Immature natural killer cell (primary cell): ENCODE data around the gene BCAM. TPM values are rescaled to one million over a fixed set of nuclear protein-coding genes. Genes with fewer than 3 reads are reported as not detected.
A peak's percentile ranks its signal among the peaks of the same experiment; 100 is the strongest.
"Not testable (repeated sequence)": the region's sequence is repeated elsewhere in the genome, so short reads cannot be mapped to it uniquely, and the experiment has no call there.

Experiments used
- DNase-seq, 3 donors: peaks; one replicate each; pipeline ENCODE4 v3.0.0; 2022; ENCODE audit warnings: mixed read lengths in 1 of 3
- H3K27ac Mint-ChIP-seq, 6 donors: one replicate each; pipeline ENCODE4 v1.8.0; 2020; ENCODE audit warnings: mixed read lengths in 6 of 6, mild to moderate bottlenecking in 5 of 6, inconsistent platforms in 4 of 6, moderate library complexity in 3 of 6
- H3K27me3 Mint-ChIP-seq, 3 donors: one replicate each; pipeline ENCODE4 v1.8.0; 2020 to 2021; ENCODE audit warnings: low read depth in 3 of 3, mild to moderate bottlenecking in 3 of 3, mixed read lengths in 3 of 3, moderate library complexity in 3 of 3, inconsistent platforms in 1 of 3
- H3K36me3 Mint-ChIP-seq, 3 donors: one replicate each; pipeline ENCODE4 v1.8.0; 2020; ENCODE audit warnings: mixed read lengths in 3 of 3, inconsistent platforms in 2 of 3, mild to moderate bottlenecking in 2 of 3
- H3K4me1 Mint-ChIP-seq, 2 donors: one replicate each; pipeline ENCODE4 v1.8.0; 2020; ENCODE audit warnings: inconsistent platforms in 2 of 2, mild to moderate bottlenecking in 2 of 2, mixed read lengths in 2 of 2, moderate library complexity in 1 of 2
- H3K4me3 Mint-ChIP-seq, 5 donors: one replicate each; pipeline ENCODE4 v1.8.0; 2020; ENCODE audit warnings: mild to moderate bottlenecking in 5 of 5, mixed read lengths in 5 of 5, inconsistent platforms in 3 of 5, moderate library complexity in 3 of 5
- H3K9me3 Mint-ChIP-seq, 6 donors: one replicate each; pipeline ENCODE4 v1.8.0; 2020; ENCODE audit warnings: mild to moderate bottlenecking in 6 of 6, mixed read lengths in 6 of 6, inconsistent platforms in 4 of 6, moderate library complexity in 3 of 6
- polyA plus RNA-seq, 3 donors: library from polyadenylated mRNA; unstranded; fragments of 300-500 nt; fragmentation: Illumina TruSeq; gene quantifications; one replicate each; pipeline ENCODE4 v1.2.3, GENCODE V29; 2021

Gene BCAM, protein sequence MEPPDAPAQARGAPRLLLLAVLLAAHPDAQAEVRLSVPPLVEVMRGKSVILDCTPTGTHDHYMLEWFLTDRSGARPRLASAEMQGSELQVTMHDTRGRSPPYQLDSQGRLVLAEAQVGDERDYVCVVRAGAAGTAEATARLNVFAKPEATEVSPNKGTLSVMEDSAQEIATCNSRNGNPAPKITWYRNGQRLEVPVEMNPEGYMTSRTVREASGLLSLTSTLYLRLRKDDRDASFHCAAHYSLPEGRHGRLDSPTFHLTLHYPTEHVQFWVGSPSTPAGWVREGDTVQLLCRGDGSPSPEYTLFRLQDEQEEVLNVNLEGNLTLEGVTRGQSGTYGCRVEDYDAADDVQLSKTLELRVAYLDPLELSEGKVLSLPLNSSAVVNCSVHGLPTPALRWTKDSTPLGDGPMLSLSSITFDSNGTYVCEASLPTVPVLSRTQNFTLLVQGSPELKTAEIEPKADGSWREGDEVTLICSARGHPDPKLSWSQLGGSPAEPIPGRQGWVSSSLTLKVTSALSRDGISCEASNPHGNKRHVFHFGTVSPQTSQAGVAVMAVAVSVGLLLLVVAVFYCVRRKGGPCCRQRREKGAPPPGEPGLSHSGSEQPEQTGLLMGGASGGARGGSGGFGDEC
- not detected for polyA plus RNA-seq

DNA sequence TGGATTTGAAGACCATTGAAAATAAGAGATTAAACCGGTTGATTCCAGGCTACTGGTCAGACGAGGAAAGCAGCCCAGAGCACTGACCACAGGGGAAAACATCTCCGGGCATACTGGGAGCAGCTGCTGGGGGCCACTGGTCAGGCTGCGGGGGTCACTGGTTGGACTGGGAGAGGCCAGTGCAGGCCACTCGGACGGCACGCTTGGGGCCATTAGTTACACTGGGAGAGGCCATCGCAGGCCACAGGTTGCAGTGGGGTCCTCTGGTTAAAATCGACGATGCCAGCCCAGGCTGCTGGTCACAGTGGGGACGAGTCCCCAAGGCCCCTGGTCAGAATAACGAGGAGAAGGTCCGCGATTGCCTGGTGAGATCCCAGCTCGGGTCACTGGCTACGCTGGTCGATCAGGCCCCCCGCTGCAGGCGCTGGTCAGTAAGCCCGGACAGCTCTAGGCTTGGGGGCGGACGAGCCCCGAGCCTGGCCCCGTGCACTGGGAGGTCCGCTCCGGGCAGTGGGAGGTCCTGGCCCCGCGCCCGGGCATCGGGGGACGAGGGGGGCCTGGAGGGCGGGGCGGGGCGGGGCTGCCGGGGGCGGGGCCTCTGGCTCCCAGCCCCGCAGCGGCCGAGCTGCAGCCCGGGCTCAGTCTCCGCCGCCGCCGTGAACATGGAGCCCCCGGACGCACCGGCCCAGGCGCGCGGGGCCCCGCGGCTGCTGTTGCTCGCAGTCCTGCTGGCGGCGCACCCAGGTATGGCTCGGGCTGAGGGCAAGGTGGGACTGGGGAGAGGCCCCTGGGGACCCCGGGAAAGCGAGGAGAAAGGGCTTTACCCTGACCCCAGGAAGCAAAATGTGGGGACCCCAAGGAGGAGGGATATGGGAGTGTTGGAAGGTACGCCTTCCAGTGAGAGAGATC lies at the start of gene BCAM:
Gene BCAM (plus strand): TSS at position 641 of the 909 bp plus-strand sequence. CDS start 22 bp downstream, at position 663.
- no peak for DNase-seq
- peaks cover 2 to 10% (median 2%) of the 10 kb centered on the region in 3 donors for H3K27me3 Mint-ChIP-seq
- H3K4me1 Mint-ChIP-seq: peaks cover 0 to 2% of the 10 kb centered on the region in 2 donors
- H3K36me3 Mint-ChIP-seq: no peaks in the 10 kb centered on the region
- no peaks in the 10 kb centered on the region for H3K9me3 Mint-ChIP-seq
- H3K4me3 Mint-ChIP-seq: peak within 1 kb of the TSS in 1 of 5 donors; percentile 38
- no peak within 1 kb of the TSS for H3K27ac Mint-ChIP-seq

DNA sequence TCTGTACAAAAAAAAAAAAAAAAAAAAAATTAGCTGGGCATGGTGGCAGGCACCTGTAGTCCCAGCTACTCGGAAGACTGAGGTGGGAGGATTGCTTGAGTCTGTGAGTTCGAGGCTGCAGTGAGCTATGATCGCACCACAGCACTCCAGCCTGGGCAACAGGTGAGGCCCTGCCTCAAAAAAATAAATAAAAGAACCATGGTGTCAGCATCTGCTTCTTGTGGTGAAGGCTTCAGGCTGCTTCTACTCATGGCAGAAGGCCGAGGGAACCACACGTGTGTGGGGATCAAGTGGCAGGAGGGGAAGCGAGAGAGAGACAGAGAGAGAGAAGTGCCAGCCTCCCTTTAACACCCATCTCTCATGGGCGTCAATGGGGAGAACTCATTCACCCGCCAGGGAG lies 46.9 kb upstream of the BCAM start:
- Mint-ChIP-seq H3K27me3 (peaks cover 10 to 18% (median 15%) of the 10 kb centered on the region in 3 donors), H3K4me1 (peaks cover 18 to 34% of the 10 kb centered on the region in 2 donors), H3K9me3 (no peaks in the 10 kb centered on the region), H3K4me3 (no peak overlapping the region), H3K27ac (peak overlapping the region in 4 of 6 donors; percentile 49 to 70 (median 66)), H3K36me3 (peaks cover 0 to 11% (median 10%) of the 10 kb centered on the region in 3 donors)
- no peak for DNase-seq

DNA sequence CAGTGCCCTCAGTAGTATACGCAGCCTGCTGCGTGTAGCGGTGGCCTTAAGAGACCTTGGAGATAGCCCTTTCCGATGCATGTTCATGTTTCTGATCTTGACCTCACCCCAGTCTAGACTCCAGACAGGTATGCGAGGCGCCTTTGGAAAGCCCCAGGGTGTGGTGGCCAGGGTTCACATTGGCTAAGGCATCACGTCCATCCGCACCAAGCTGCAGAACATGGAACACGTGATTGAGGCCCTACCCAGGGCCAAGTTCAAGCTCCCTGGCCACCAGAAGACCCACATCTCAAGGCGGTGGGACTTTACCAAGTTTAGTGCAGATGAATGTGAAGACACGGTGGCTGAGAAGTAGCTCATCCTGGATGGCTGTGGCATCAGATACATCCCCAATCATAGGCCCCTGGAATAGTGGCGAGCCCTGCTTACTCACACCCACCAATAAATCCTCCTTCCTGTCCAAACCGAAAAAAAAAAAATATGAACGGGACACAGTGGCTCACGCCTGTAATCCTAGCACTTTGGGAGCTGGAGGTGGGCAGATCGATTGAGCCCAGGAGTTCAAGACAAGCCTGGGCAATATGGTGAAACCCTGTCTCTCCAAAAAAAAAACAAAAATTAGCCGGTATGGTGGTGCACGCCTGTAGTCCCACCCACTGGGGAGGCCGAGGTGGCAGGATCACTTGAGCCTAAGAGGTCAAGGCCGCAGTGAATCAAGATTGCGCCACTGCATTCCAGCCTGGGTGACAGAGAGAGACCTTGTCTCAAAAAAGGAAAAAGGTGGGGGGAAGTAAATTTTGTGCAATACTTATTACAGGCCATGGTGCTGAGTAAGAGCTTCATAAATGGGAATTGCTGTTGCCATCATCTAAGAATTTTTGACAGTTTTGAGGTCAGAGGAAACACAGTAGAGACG lies 43.6 kb upstream of the BCAM start:
- no peaks in the 10 kb centered on the region for H3K9me3 Mint-ChIP-seq
- H3K36me3 Mint-ChIP-seq: peaks cover 0 to 5% (median 5%) of the 10 kb centered on the region in 3 donors
- peaks cover 32 to 35% of the 10 kb centered on the region in 2 donors for H3K4me1 Mint-ChIP-seq
- DNase-seq: no peak
- H3K27ac Mint-ChIP-seq: peak overlapping the region in 3 of 6 donors; percentile 28 to 55 (median 30)
- H3K4me3 Mint-ChIP-seq: no peak overlapping the region
- H3K27me3 Mint-ChIP-seq: peaks cover 10 to 18% (median 12%) of the 10 kb centered on the region in 3 donors

DNA sequence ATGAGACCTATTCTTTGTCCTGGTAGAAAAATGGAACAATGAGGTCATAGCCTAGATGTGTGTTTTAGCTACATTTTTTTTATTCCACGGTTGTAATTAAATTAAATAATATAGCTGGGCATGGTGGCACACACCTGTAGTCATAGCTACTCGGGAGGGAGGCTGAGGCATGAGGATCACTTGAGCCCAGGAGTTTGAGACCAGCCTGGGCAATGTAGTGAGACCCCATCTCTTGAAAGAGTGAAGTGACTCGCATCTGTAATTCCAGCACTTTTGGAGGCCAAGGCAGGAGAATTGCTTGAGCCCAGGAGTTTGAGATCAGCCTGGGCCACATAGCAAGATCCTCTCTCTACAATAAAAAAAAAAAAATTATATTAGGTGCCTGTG lies 43.0 kb upstream of the BCAM start:
- no peaks in the 10 kb centered on the region for H3K36me3 Mint-ChIP-seq
- H3K9me3 Mint-ChIP-seq: no peaks in the 10 kb centered on the region
- no peak overlapping the region for H3K4me3 Mint-ChIP-seq
- H3K4me1 Mint-ChIP-seq: peaks cover 32 to 35% of the 10 kb centered on the region in 2 donors
- DNase-seq: no peak
- H3K27me3 Mint-ChIP-seq: peaks cover 11 to 17% (median 11%) of the 10 kb centered on the region in 3 donors
- peak overlapping the region in 1 of 6 donors; percentile 30 for H3K27ac Mint-ChIP-seq

DNA sequence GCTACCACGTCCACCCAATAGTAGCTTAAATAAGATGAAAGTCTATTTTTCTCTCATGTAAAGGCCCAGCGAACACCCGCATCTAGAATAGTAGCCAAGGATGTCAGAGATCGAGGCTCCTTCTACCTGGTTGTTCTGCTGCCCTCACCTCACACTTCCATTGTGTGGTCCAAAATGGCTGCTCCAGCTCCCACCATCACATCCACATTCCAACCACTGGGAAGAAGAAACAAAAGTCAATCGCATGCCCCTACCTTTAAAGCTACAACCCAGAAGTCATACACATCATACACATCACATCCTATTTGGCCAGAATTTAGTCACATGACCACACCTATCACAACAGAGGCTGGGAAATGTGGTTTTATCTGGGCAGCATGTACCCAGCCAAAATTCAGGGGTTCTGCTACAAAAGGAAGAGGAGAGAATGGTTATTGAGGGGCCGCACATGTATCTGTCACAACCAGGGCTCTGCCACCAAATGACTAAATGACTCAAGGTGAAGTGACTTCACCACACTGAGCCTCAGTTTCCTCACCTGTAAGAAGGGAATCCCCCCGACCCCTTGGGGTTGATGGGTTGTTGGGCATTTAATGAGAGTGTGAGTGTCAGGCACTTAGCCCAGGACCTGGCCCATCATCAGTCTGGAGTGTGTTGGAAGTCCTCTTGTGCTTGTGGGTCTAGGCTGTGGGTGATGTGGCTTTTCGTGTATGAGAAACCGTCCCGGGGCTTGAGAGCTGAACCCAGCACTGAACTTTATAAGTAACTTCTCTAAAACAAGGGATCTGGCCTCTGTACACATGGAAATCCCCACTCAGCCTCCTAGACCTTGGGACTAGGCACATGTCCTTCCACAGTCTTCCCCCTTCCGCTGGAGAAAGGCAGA lies 41.4 kb upstream of the BCAM start:
- no peak overlapping the region for H3K4me3 Mint-ChIP-seq
- H3K36me3 Mint-ChIP-seq: no peaks in the 10 kb centered on the region
- H3K4me1 Mint-ChIP-seq: peaks cover 30% of the 10 kb centered on the region in 2 donors
- H3K27me3 Mint-ChIP-seq: peaks cover 6 to 15% (median 8%) of the 10 kb centered on the region in 3 donors
- no peaks in the 10 kb centered on the region for H3K9me3 Mint-ChIP-seq
- no peak for DNase-seq
- H3K27ac Mint-ChIP-seq: peak overlapping the region in 4 of 6 donors; percentile 2 to 70 (median 37)

DNA sequence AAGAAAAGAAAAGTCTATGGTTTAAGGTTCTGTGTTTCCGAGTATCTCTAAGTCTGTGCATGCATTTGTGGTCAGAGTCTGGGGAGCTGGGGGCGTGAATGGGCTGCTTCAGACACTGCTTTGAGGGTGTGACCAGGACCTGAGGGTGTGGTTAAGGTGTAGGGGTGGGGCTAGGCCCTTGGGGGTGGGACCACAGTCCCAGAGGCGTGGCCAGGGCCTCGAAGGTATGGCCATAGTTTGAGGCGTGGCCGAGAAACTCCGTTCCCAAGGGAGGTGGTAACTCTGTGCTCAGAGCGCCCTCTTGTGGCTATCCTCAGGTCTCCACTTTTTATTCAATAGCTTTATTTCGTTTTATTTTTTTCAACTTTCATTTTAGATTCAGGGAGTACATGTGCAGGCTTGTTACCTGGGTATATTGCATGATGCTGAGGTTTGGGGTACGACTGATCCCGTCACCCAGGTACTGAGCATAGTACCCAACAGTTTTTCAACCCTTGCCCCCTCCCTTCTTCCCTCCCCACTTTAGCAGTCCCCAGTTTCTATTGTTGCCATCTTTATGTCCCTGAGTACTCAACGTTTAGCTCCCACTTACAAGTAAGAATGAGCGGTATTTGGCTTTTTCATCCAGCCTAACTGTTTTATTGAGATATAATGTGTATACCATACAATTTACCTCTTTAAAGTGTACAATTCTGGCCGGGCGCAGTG lies 38.2 kb upstream of the BCAM start:
- H3K27me3 Mint-ChIP-seq: peaks cover 6 to 13% (median 9%) of the 10 kb centered on the region in 3 donors
- H3K27ac Mint-ChIP-seq: peak overlapping the region; percentile 61 to 97 (median 90)
- H3K4me3 Mint-ChIP-seq: peak overlapping the region; percentile 42 to 76 (median 64)
- peaks cover 23 to 30% of the 10 kb centered on the region in 2 donors for H3K4me1 Mint-ChIP-seq
- no peaks in the 10 kb centered on the region for H3K9me3 Mint-ChIP-seq
- no peaks in the 10 kb centered on the region for H3K36me3 Mint-ChIP-seq
- DNase-seq: peak; percentile 95 to 96 (median 95)

DNA sequence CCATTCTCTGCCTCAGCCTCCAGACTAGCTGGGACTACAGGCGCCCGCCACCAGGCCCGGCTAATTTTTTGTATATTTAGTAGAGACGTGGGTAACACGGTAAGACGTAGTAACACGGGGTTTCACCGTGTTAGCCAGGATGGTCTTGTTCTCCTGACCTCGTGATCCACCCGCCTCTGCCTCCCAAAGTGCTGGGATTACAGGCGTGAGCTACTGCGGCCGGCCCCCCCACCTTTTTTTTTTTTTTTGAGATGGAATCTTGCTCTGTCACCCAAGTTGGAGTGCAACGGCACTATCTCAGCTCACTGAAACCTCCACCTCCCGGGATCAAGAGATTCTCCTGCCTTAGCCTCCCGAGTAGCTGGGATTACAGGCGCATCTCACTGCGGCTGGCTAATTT lies 36.8 kb upstream of the BCAM start:
- Mint-ChIP-seq H3K4me1 (peaks cover 23 to 28% of the 10 kb centered on the region in 2 donors), H3K27me3 (peaks cover 6 to 13% (median 9%) of the 10 kb centered on the region in 3 donors)
- H3K36me3 Mint-ChIP-seq, H3K4me3 Mint-ChIP-seq, DNase-seq, H3K9me3 Mint-ChIP-seq, H3K27ac Mint-ChIP-seq: not testable (repeated sequence)

DNA sequence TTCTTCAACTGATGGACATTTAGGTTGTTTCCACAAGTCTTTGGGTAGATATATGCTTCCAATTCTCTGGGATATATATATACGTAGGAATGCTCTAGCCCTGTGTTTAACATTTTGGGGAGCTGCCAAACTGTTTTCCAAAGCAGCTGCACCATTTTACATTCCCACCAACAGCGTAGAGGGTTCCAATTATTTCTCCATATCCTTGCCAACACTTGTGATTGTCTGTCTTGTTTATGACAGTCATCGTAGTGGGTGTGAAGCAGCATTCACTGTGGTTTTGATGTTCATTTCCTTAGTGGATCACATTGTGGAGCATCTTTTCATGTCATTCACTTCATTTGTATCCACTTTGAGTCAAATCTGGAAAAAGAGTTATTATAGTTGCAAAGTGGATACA lies 35.9 kb upstream of the BCAM start:
- Mint-ChIP-seq H3K27ac (no peak overlapping the region), H3K36me3 (no peaks in the 10 kb centered on the region), H3K27me3 (peaks cover 6 to 11% (median 9%) of the 10 kb centered on the region in 3 donors), H3K4me1 (peaks cover 17 to 20% of the 10 kb centered on the region in 2 donors), H3K4me3 (no peak overlapping the region), H3K9me3 (no peaks in the 10 kb centered on the region)
- DNase-seq: no peak

DNA sequence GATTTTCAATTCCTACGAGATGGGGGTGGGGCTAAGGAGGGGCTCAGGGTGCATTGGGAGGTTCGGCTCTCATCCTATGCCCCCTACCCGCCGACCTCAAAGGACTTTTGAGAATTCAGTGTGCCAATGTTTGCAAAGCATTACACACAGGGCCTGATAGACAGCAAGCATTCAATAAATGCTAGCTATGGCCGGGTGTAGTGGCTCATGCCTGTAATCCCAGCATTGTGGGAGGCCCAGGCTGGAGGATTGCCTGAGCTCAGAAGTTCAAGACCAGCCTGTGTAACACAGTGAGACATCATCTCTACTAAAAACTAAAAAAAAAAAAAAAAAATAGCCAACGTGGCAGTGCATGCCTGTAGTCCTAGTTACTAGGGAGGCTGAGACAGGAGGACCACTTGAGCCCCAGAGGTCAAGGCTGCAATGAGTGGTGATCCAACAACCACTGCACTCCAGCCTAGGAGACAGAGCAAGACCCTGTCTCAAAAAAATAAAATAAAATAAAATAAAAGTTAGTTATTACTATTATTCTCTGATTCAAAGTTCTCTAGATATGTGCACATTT lies 33.1 kb upstream of the BCAM start:
- H3K27me3 Mint-ChIP-seq: peaks cover under 1 to 6% (median 1%) of the 10 kb centered on the region in 3 donors
- H3K9me3 Mint-ChIP-seq: no peaks in the 10 kb centered on the region
- H3K27ac Mint-ChIP-seq: no peak overlapping the region
- no peak for DNase-seq
- no peak overlapping the region for H3K4me3 Mint-ChIP-seq
- H3K36me3 Mint-ChIP-seq: no peaks in the 10 kb centered on the region
- peaks cover 2 to 3% of the 10 kb centered on the region in 2 donors for H3K4me1 Mint-ChIP-seq

DNA sequence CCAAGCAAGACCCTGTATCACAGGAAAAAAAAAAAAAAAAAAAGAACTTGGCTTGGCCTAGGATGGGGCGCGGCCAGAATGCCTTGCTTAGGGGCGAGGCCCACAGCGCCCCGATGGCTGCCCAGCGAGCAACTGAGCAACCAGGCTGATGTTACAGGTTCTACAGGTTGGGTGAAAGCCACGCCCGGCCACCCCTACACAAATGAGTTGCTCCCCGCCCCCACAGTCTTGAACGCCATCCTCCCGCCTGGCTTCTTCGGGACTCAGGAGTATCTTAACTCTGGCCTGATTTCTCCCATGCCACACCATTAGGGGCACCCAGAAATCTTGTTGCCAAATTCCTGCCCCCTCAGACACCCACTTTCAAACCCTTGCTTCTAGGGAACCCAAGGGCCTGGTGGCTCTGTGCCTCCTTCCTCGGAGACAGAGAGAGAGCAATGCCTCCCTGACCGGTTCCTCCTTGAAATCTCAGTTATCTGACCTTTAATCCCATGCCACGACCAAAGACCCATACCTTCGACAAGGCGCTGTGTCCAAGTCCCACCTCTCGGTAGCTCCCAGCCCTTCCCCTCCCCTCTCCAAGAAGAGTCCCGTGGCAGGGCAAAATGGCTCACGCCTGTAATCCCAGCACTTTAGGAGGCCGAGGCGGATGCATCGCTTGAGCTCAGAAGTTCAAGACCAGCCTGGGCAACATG lies 32.4 kb upstream of the BCAM start:
- no peak for DNase-seq
- Mint-ChIP-seq H3K9me3 (no peaks in the 10 kb centered on the region), H3K4me1 (no peaks in the 10 kb centered on the region), H3K27ac (no peak overlapping the region), H3K27me3 (peaks cover 0 to 5% (median 0%) of the 10 kb centered on the region in 3 donors), H3K36me3 (no peaks in the 10 kb centered on the region), H3K4me3 (no peak overlapping the region)
